B cell (primary cell): ENCODE measurements around the gene WFDC1. TPM values are rescaled to one million over a fixed set of nuclear protein-coding genes. Genes with fewer than 3 reads are reported as not detected.

Source experiments
- ATAC-seq: fragments of 200-7000 bp; cut with Tn5 transposase; one replicate; pipeline ENCODE4 v1.10.0; 2021; ENCODE audit warnings: low read depth, mild to moderate bottlenecking, moderate number of reproducible peaks, moderate library complexity
- CTCF ChIA-PET: fragments of 350-600 bp; sonication (Branson Sonifier 250); formaldehyde crosslinking; loops from one replicate; lab custom pipeline; 2021; ENCODE audit warnings: antibody characterized with exemption, inconsistent platforms; lab: Charles Lee
- POLR2A ChIA-PET: fragments of 350-600 bp; sonication (Branson Sonifier 250); formaldehyde crosslinking; loops from one replicate; lab custom pipeline; 2021; ENCODE audit warnings: antibody characterized with exemption; lab: Charles Lee
- DNase-seq: peaks from one replicate; pipeline ENCODE4 v3.0.0; 2013
- H2AFZ ChIP-seq: 2 replicates; pipeline ENCODE4 v1.6.1; 2012; ENCODE audit warnings: mild to moderate bottlenecking, low read depth, low read length; ENCODE audit not compliant: insufficient read depth, poor library complexity, severe bottlenecking
- H3K27ac ChIP-seq, 2 donors: 1 replicate in 1 of 2; 2 replicates in 1 of 2; pipeline ENCODE4 v1.5.1; 2012 to 2013; ENCODE audit warnings: low read length in 2 of 2, mild to moderate bottlenecking in 2 of 2, moderate library complexity in 1 of 2
- H3K27me3 ChIP-seq, 4 experiments: fragments of 200-600 bp in 1 of 4; sonication (generic) in 1 of 4; replicated peaks in 1 of 4; 1 replicate in 2 of 4; 2 replicates in 2 of 4; pipeline versions ENCODE4 v1.6.1 to v1.7.0; 2013 to 2016; ENCODE audit warnings: low read length in 3 of 4, mild to moderate bottlenecking in 2 of 4, mixed read lengths in 1 of 4, moderate library complexity in 1 of 4; ENCODE audit not compliant: insufficient read depth in 4 of 4, control insufficient read depth in 3 of 4; ENCODE audit errors: control extremely low read depth in 1 of 4
- H3K36me3 ChIP-seq, 2 experiments: replicated peaks in 1 of 2; 1 replicate in 1 of 2; 2 replicates in 1 of 2; pipeline versions ENCODE4 v1.6.1 to v1.7.1; 2013; ENCODE audit warnings: low read length in 1 of 2; ENCODE audit not compliant: insufficient read depth in 2 of 2, control insufficient read depth in 1 of 2; ENCODE audit errors: control extremely low read depth in 1 of 2, extremely low read depth in 1 of 2
- H3K4me1 ChIP-seq, 2 donors: fragments of 200-600 bp in 1 of 2; sonication (generic) in 1 of 2; 1 replicate in 1 of 2; 2 replicates in 1 of 2; pipeline versions ENCODE4 v1.5.1 to v1.6.1; 2013 to 2017; ENCODE audit warnings: low read length in 2 of 2; ENCODE audit not compliant: control insufficient read depth in 2 of 2, insufficient read depth in 2 of 2
- H3K4me2 ChIP-seq: replicated peaks from 2 replicates; pipeline ENCODE3; 2012; ENCODE audit warnings: mild to moderate bottlenecking, low read depth, low read length; ENCODE audit not compliant: poor library complexity, severe bottlenecking
- H3K4me3 ChIP-seq, 5 experiments: fragments of 200-600 bp in 1 of 5; sonication (generic) in 1 of 5; 1 replicate in 3 of 5; 2 replicates in 2 of 5; pipeline versions ENCODE4 v1.5.1 to v1.7.0; 2011 to 2016; ENCODE audit warnings: low read length in 4 of 5, mild to moderate bottlenecking in 4 of 5, low read depth in 2 of 5, control low read depth in 1 of 5, moderate library complexity in 1 of 5; ENCODE audit not compliant: insufficient read depth in 1 of 5; ENCODE audit errors: control extremely low read depth in 1 of 5, extremely low read depth in 1 of 5
- H3K79me2 ChIP-seq: fragments of 200-600 bp; sonication (generic); one replicate; pipeline ENCODE4 v1.6.0; 2016; ENCODE audit warnings: low read length; ENCODE audit not compliant: control insufficient read depth, insufficient read depth
- H3K9ac ChIP-seq: fragments of 200-600 bp; sonication (generic); 2 replicates; pipeline ENCODE4 v1.6.1; 2017; ENCODE audit warnings: mild to moderate bottlenecking, low read length, moderate library complexity
- H3K9me3 ChIP-seq, 3 donors: one replicate each; pipeline versions ENCODE4 v1.6.1 to v1.7.1; 2013; ENCODE audit warnings: low read length in 2 of 3; ENCODE audit not compliant: control insufficient read depth in 2 of 3, insufficient read depth in 1 of 3; ENCODE audit errors: control extremely low read depth in 1 of 3
- H4K20me1 ChIP-seq: 2 replicates; pipeline ENCODE4 v1.6.0; 2012; ENCODE audit warnings: mild to moderate bottlenecking, low read length; ENCODE audit not compliant: insufficient read depth, control insufficient read depth, poor library complexity, severe bottlenecking
- H3K27ac Mint-ChIP-seq: one replicate; pipeline ENCODE4 v1.8.0; 2021; ENCODE audit warnings: mixed read lengths
- H3K27me3 Mint-ChIP-seq: one replicate; pipeline ENCODE4 v1.8.0; 2021; ENCODE audit warnings: mixed read lengths
- H3K4me1 Mint-ChIP-seq: one replicate; pipeline ENCODE4 v1.8.0; 2021; ENCODE audit warnings: mixed read lengths
- H3K4me3 Mint-ChIP-seq: one replicate; pipeline ENCODE4 v1.8.0; 2021; ENCODE audit warnings: mixed read lengths
- H3K9me3 Mint-ChIP-seq: one replicate; pipeline ENCODE4 v1.8.0; 2022; ENCODE audit warnings: mixed read lengths; ENCODE audit not compliant: insufficient read depth
- EZH2 ChIP-seq: IDR thresholded peaks from 2 replicates; pipeline ENCODE4 v1.6.1; 2012; ENCODE audit warnings: borderline replicate concordance, low read depth, mild to moderate bottlenecking, moderate library complexity, low read length; ENCODE audit not compliant: insufficient read depth, poor library complexity, severe bottlenecking
- WGBS: methylation state at CpG from one replicate; pipeline ENCODE4 v1.1.5; 2013; ENCODE audit warnings: missing lambda C conversion rate; ENCODE audit not compliant: insufficient coverage; 5-methylcytosine and 5-hydroxymethylcytosine counted together
- intact Hi-C: fragments of 100-400 bp; cut with micrococcal nuclease; formaldehyde crosslinking; loops from one replicate; pipeline ENCODE4 v1.10.0; 2022
- polyA plus RNA-seq: library from polyadenylated mRNA; depleted of rRNA; stranded (reverse); fragments of >200 nt; gene quantifications from 2 replicates; pipeline ENCODE4 v1.2.3, GENCODE V29; 2012
- total RNA-seq, 2 donors: library from RNA; stranded (reverse); fragments of 120-200 nt in 1 of 2; gene quantifications; 1 replicate in 1 of 2; 2 replicates in 1 of 2; pipeline versions ENCODE4 v1.2.3 to v1.2.4, GENCODE V29; 2013 to 2022
- TF ChIP-seq, protein P1 (sequence below): fragments of 200-600 bp; IDR thresholded peaks from one replicate; pipeline ENCODE4 v1.8.0; 2022; ENCODE audit warnings: antibody characterized with exemption, mild to moderate bottlenecking

The WFDC1 gene
- total and polyA plus RNA-seq, 2 donors (not counting 1 experiment from before 2014, with no cell fraction given) = not detected

DNA sequence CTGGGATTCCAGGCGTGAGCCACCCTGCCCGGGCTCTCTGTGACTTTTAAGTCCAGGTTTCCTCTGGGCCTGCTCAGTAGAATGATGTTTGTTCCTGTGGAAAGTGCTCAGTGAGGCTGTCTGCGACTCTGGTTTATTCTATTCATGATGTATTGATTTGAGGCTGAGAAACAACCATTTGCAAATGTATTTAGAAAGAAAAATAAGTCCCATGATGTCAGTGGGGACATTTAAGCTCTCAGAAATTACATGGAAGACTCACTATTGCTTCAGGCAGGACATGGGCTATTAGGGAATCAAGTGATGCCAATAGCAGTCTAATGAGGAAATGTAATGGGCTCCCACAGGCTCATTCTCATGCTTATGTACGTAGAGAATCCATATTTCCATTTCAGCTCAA, 32.6 kb upstream of the WFDC1 start:
- Mint-ChIP-seq H3K4me1 (no peaks in the 10 kb centered on the region), H3K9me3 (peaks cover 2% of the 10 kb centered on the region), H3K4me3 (no peak overlapping the region), H3K27me3 (peaks cover 22% of the 10 kb centered on the region), H3K27ac (no peak overlapping the region)
- Histone ChIP-seq H3K4me2 (no peak overlapping the region), H3K9me3 (peaks cover 0 to 20% (median 0%) of the 10 kb centered on the region in 3 donors), H3K9ac (no peak overlapping the region), H4K20me1 (no peaks in the 10 kb centered on the region), H3K4me3 (no peak overlapping the region), H3K36me3 (no peaks in the 10 kb centered on the region), H3K27ac (no peak overlapping the region), H3K4me1 (no peaks in the 10 kb centered on the region), H3K79me2 (no peaks in the 10 kb centered on the region), H2AFZ (no peak overlapping the region), H3K27me3 (peaks cover 0 to 5% (median 2%) of the 10 kb centered on the region in 4 experiments)
- TF ChIP-seq EZH2 = no peak
- ATAC-seq = no peak
- WGBS = 76% methylated on average over 2 of the region's 4 CpGs
- ChIA-PET CTCF (interaction anchor here (0.5 kb wide), 1 partner anchor 1536 kb away, joined by 5 read pairs; no protein-coding TSS in a partner anchor), POLR2A (no interaction called here)
- DNase-seq = no peak
- intact Hi-C loops = no loop called here

DNA sequence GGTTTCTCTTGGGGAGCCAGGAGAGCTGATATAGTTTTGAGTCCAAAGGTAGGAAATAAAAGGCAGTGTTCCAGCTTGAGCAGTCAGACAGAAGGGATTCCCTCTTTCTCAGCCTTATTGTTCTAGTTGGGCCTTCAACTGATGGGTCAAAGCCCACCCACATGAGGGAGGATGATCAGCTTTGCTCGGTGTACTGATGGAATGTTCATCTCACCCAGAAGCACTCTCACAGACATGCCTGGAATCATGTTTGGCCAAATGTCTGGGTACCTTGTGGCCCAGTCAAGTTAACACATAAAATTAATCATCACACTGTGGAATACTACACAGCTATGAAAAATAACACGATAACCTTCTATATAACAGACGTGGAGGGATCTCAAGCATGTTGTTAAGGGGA, 31.7 kb upstream of the WFDC1 start:
- Histone ChIP-seq H3K79me2 (no peaks in the 10 kb centered on the region), H2AFZ (no peak overlapping the region), H3K27me3 (peaks cover 0 to 5% (median 2%) of the 10 kb centered on the region in 4 experiments), H3K27ac (no peak overlapping the region), H3K9ac (no peak overlapping the region), H3K4me2 (no peak overlapping the region), H3K9me3 (peaks cover 0 to 20% (median 0%) of the 10 kb centered on the region in 3 donors), H3K4me3 (no peak overlapping the region), H3K4me1 (no peaks in the 10 kb centered on the region), H3K36me3 (no peaks in the 10 kb centered on the region), H4K20me1 (no peaks in the 10 kb centered on the region)
- H3K4me3 Mint-ChIP-seq = no peak overlapping the region
- no peaks in the 10 kb centered on the region for H3K4me1 Mint-ChIP-seq
- peaks cover 18% of the 10 kb centered on the region for H3K27me3 Mint-ChIP-seq
- DNase-seq (no peak), ATAC-seq (no peak)
- TF ChIP-seq, protein P1, sequence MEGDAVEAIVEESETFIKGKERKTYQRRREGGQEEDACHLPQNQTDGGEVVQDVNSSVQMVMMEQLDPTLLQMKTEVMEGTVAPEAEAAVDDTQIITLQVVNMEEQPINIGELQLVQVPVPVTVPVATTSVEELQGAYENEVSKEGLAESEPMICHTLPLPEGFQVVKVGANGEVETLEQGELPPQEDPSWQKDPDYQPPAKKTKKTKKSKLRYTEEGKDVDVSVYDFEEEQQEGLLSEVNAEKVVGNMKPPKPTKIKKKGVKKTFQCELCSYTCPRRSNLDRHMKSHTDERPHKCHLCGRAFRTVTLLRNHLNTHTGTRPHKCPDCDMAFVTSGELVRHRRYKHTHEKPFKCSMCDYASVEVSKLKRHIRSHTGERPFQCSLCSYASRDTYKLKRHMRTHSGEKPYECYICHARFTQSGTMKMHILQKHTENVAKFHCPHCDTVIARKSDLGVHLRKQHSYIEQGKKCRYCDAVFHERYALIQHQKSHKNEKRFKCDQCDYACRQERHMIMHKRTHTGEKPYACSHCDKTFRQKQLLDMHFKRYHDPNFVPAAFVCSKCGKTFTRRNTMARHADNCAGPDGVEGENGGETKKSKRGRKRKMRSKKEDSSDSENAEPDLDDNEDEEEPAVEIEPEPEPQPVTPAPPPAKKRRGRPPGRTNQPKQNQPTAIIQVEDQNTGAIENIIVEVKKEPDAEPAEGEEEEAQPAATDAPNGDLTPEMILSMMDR = no peak
- no peak for TF ChIP-seq EZH2
- ChIA-PET CTCF (no interaction called here), POLR2A (no interaction called here)
- WGBS = no CpG with 5 or more reads among the region's 3 CpGs
- intact Hi-C loops = no loop called here
- no peak overlapping the region for H3K27ac Mint-ChIP-seq
- H3K9me3 Mint-ChIP-seq = peaks cover 2% of the 10 kb centered on the region
